Activated effector memory CD4-positive, alpha-beta T cell treated with anti-CD3 and anti-CD28 coated beads, Interleukin-2, amount 50 U/mL, for 16 hours (primary cell): ENCODE data around the gene KDM5A.

Experiments used
- DNase-seq: peaks from one replicate; pipeline ENCODE4 v3.0.0-alpha.2; 2020

Gene KDM5A

DNA sequence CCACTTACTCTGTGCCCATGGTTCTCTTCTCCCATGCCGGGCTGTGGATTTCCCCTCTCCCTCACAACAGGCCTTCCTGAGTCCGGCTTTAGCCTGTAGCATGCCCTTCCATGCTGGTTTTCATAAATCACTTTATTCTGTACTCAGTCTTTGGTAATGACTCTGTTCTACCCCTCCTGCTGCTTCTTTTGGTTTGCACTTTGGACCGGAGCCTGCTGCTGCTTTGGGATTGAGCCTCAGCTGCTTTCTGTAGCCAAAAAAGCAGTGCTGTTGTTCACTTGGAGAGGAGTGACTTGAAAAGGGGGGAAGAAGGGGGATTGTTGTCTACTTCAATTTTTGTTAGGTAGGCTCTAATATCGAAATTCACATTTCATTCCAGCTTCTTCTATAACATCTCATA, 118.0 kb downstream of the KDM5A start:
- DNase-seq = no peak

DNA sequence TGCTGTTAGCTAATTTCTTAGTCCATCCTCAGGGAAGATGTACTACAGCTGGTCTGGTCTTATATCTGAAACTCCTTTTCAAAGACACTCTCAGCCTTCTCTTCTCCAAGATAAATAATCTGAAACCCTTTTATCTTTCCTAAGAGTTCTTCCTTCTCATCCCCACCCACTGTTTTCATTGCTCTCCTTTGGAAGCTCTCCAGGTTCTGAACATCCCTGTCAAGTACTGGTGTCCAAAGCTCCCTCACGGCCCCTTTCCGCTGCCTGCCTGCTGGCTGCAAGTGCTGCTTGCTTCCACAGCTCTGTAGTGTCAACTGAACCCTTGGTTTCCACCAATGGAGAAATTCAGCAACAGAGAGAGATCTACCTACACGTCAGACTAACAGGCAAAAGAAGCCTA, 119.9 kb downstream of the KDM5A start:
- no peak for DNase-seq

DNA sequence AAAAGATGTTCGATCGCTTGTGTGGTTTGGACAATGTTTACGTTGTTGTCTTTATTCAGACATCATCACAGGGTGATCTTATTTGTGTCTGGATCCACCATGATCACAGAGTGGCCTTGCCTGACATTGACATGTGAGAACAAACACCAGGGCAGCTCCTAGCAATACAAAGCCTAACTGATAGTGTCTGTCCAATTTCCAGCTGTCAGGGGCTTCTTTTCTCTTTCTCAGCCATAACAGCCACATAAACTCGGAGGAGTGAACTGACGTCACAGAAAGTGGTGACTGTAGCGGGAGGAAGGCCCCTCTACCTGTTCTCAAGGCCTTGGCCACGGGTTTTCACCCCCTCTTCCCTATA, 120.7 kb downstream of the KDM5A start:
- no peak for DNase-seq

DNA sequence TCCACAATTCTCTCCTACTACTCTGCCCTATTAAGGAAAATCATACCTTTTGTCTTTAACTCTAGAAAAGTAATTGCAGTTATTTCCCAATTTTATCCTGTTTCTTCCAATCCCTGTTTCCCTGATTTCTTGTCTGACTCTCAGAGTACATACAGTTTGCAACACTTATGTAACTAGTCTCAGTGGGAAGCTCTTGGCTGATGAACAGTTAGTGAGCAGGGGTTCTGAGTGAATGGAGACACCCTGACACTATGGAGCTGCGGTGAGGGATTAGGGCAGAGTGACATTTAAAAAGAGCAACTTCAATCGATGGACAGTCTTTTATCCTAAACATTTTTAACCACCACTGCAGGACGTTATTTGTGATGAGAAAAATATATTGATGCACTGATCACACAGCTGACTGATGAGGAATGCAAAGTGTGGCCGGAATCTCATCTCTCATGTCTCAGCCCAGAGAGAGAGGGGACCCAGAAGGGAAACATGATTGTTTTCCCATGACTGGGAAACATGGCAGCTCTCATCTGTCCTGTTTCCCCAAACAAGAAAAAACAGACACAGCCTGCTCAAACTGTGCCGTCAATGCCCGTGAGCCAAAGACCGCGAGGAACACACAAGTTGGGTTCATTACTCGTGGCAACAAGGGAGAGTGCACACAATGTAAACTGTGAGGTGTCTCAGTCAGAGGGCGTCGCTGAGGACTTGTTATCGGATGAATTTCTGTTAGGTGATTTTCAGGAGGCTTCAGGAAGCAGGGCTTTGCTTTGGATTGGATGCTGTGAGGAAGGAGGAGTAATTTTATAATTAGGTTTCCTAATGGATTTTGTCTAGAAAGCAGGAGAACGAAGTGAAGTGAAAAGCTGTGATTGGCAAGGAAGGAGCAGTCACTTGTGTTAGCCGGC, 121.3 kb downstream of the KDM5A start:
- no peak for DNase-seq

DNA sequence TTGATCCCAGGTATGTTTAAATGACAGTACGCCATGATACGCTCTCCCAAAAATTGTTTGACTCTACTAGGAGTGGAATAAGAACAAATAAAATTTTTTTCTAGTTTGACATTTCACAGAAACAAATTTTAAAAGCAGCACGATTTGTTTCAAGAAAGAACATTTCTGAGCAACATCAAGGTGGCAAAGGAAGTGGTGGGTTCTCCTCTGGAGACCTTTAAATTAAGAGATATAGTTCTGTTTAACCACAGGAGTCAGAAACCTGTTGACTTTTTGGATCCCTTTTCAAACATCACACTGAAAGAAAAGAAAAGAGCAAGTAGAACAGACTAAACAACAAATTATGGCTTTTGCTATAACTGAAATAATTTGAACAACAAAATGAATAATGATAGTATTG, 124.0 kb downstream of the KDM5A start:
- no peak for DNase-seq

DNA sequence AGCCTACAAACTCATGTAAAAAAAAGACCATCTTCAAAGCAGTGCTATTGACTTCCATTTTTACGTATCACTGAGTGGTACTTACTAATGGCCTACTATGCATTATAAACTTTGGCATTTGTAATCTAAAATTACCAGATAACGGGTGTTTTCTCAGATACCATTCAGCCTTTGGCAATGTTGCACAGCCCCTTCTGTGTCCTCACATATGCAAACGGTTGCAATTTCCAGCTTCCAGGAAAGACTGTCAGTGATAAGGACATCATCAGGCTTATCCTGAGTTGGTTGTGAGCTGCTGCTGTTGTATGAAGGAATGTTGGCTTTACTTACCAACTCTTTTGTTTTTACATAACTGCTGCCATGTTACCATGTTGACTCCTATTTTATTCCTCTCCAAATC, 124.9 kb downstream of the KDM5A start:
- no peak for DNase-seq

DNA sequence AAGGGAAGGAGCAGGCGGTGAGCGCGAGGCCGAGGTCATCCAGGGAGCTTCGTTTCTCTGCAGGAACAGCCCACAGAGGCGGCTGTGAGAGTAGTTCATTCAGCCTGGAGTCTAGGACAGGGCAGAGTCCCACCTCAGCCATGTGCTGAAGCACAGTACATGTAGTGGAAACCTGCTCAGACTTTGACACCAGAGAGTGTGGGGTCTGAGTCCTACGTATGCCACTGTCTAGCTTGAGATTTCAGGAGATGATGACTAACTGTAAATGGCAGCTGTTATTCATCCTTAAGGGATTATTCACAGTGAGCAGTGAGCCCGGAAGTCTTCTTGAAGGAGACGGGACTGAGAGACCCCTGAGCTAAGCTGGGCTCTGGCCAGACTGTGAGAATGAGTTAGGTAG, 125.5 kb downstream of the KDM5A start:
- DNase-seq = no peak

DNA sequence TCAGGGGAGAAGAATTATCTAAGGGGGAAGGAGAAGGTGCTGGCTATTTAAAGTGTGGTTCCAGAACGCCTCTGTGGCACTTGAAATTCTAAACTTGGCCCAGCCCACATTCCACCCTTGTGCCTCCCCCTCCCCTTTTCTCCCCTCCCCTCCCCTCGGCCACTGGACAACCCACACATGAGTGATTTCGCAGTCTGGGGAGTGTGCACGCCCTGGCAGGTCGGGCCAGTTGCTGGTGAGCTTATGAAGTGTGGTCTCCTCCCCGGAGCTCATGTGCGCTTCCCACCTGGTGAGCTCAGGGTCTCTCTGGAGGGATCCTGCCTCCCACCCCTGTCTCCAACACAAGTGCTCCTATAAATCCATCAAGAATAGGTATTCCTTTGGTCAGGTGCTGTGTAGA, 126.3 kb downstream of the KDM5A start, which contains the start of gene SLC6A13:
Gene SLC6A13 (minus strand): TSS at position 20 of the 400 bp plus-strand sequence. CDS start 2,784 bp downstream, outside the sequence.
- no peak for DNase-seq

DNA sequence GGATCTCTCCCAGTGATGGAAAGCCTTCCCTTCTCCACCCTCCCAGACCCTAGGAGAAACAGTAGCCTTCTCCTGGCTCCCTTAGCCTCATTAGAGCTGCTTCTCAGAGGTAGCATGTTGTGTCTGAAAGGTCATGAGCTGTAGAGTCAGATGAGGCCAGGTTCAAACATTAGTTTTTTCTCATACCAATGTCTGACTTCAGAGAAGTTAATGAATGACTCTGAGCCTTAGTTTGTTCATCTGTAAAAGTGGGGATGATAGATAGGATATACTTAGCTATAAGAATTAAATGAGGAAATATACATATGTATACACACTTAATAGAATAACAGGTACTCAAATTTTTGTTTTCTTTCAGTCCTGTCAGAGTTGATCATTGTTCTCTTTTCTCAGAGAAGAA, 127.0 kb downstream of the KDM5A start:
- no peak for DNase-seq

DNA sequence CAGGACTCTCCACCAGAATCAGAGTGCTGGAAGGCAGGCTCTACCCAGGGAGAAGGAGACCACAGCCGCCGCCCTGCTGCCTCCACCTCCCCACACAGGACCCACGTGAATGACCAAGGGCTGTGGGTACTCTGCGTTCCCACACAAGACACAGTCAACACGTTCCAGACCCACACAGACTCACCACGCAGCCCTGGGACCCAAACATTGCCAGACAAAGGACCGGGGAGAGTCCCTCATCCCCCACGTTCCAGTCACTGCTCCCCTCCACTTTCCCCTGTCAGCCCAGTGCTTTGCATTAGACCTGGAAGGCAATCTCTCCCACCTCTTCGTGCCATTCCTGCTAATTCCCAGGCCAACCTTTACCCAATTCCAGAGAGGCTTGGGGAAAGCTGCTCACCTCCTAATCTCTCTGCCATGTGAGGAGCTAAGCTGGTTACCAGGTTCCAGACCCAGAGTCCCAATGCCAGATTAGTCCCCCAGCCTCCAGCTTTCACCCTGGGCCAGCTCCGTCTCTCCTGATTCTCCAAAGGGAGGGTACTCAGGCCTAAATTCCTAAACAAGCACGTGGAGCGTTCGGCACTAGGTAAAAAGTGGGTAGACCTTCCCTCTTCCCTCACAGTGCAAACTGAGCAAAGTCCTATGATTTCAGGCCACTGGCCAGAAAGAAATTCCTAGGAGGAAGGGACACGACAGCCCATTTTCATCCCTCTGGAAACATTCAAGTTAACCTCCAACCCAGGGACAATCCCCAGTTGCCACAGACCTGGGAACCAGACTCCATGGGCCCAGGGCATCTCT, 131.4 kb downstream of the KDM5A start:
- no peak for DNase-seq

DNA sequence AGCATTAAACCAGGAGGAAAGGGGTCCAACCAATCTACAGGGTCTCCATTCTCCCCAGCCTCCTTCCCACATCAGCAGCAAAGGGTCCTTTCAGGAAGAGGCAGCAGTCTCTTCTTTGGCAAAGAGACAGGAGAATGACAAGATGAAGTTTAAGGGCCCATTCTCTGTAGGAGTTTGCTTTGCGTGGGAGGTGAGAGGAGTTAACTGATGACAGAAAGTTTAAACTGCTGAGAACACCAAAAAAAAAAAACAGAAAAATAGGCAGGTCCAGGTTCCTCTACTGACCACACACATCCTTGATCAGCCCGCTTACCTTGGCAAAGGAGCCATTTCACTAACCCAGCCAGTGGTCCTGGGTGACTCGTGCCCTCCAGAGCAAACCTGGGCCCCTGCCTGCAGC, 132.2 kb downstream of the KDM5A start:
- DNase-seq = no peak

DNA sequence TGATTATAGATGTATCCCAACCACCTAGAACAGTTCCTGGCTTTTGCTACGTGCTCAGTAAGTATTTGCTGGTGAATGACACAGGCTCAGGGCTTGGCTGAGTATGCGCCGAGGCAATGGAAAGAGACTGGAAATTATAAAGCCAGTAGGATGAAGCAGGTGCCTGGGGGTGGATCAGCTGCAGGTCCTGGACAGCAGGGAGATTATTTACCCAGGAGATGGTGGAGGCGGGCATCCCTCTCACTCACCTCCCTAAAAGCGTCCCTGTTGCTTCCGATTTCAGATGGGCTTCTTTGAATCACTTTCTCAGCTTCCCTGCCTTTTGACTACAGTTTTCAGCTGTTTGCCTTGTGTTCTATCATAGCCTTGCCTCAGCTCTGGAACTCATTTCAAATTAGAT, 132.9 kb downstream of the KDM5A start:
- no peak for DNase-seq

DNA sequence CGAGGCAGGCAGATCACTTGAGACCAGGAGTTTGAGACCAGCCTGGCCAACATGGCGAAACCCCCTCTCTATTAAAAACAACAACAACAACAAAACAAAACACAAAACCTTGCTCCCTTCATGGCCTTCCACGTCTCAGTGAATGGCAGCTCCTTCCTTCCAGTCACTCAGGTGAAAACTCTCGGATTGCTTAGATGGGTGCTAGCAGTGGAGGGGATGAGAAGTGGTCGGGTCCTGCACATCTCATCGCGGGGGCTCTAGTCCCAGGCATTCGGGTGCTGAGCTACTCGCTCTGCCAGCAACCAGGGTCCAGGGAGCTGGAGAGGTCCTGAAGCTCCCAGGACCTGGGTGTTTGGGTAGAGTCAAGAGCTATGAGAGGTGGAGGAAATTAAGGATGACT, 134.2 kb downstream of the KDM5A start:
- DNase-seq = no peak

DNA sequence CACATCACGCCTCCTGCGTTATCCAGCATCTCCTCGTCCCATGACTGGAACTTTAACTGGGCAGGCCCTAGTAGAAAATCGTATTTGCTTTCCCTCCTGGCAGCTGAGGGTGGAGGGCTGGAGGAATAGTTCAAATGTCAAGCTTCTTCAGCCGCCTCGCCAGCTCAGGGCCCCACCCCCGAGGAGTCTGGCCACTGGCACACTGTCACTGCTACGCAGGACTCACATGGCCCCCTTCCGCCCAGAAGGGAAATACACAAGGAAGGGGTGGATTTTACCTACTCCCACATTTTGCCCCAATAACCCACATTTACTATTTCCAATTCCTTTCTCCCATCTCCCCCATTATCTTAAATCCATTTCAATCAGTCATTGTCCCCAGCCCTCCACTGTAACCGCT, 135.1 kb downstream of the KDM5A start:
- DNase-seq = no peak

DNA sequence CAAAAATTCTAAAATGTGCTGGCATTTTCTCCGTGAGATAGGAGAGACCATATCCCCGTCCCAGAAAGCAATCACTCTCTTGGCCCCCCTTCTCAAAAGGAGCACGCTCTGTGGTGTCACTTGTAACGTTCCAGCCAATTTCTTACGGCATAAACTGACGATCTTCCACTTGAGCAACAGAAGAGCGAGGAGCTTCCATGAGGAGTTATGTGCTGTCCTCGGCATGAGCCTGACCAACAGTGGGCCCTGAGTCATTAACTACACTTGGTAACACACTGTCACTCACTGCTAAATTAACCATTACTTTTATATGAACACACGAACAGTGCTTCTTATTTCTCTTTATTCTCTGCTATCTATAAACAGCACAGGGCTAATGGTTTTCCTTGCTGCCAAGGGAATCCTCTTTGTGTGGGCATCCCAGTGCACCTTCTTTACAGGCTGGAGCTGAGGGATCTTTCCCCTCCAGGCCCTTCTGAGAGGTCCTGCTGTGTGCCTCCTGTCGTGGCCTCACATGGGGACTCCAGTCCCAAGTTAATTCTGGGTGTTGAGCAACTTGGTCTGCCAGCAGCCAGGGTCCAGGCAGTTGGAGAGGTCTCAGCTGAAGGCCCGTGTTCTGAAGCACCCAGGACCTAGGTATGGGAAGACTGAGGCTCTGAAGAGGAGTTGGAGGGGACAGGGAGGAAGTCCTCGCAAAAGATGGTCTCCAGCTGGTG, 135.8 kb downstream of the KDM5A start:
- no peak for DNase-seq

DNA sequence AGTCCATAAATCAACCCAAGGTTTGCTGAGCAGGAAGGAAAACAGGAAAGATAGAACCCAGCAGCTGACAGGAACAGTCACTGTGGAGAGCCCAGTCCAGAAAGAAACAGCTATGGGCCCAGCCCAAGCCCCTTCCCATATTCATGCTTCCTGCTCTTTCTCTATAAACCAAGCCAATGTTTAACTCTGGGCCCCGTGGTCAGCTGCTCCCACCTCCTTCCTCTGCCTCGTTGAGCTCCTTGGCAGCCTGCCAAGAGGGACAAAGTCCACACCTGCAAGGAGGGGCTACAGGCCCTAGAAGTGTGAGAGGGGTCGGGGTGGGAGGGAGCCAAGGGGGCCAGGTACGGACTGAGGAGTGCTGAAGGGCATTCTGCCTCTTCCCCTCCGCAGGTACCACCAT, 136.5 kb downstream of the KDM5A start:
- DNase-seq = no peak

DNA sequence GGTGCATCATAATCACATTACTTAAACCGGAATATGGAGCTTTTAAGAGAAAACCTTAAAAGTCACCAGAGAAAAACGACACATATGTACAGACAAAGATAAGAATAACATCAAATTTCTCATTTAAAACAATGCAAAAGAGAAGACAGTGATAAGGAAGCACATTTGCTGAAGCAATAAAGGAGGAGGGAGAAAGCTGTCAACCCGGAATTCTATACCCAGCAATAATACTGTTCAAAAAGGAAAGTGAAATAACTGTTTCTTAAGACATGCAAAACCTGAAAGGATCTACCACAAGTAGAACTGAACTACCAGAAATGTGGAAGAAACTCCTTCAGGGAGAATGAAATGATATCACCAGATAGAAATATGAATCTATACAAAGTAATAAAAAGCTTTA, 141.8 kb downstream of the KDM5A start:
- no peak for DNase-seq

DNA sequence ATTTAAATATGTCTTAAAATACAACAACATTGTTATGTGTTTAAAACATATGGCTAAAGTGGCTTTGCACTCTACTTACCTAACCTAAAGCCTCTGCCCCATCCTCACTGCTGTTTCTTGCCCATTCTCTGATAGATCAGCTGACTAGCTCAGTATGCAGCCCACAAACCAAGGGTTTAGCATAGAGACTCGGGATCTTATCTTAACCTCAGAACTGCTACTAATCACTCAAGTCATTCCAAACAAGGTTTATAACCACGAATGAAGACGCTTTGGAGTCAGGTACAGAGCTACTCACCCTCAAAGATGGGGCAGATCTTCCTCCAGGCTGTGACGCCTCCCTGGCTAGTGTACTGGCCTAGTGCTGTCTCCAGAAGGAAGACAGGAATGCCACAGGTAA, 145.7 kb downstream of the KDM5A start:
- no peak for DNase-seq

DNA sequence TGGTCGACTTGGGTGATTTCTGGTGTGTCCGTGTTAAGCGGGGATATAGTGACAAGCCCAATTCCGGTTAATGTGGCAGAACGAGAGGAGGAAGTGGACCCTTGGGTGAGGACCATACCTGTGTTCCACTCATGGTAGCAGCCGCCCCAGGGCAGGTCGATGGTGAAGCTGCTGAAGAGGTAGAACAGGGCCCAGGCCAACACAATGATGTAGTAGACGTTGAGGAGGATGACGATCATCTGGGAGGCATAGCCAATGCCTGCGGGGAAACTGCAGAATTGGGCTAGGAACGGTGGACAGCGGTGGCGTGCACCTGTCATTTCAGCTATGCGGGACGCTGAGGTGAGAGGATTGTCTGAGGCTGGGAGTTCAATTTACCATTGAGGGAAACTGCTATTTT, 146.6 kb downstream of the KDM5A start:
- no peak for DNase-seq

DNA sequence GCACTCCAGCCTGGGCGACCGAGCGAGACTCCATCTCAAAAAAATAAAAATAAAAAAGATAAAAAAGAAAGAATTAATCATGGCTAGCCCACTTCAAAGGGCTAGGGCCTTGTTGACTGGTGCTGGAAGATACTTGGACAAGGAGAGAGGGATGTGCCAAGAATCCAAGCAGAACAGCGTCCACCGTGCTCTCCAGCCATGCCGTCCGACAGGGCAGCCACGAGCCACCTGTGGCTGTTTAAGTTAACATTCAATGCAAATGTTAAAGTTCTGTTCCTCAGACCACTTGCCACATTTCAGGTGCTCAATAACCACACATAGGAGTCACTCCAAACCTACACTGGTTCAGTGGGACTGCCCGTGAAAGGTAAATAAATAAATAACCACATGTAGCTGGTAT, 147.9 kb downstream of the KDM5A start:
- DNase-seq = no peak

DNA sequence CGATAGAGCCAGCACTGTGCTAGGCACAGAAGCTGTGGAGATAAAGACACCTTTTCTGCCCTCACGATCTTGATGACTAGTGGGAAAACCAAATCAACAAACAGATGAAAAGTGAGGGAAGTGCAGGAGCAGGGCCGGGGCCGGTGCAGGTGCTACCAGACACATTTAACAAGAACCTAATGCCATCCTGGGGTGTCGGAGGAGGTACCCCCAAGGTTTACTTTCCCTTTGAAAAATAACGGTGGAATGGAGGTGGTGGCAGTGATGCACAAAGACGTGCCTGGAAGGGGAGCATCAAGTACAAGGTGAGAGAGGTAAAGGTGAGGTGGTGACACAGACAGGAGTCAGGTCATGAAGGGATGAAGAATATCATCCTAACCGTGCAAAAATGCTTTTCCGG, 148.6 kb downstream of the KDM5A start:
- DNase-seq = no peak

DNA sequence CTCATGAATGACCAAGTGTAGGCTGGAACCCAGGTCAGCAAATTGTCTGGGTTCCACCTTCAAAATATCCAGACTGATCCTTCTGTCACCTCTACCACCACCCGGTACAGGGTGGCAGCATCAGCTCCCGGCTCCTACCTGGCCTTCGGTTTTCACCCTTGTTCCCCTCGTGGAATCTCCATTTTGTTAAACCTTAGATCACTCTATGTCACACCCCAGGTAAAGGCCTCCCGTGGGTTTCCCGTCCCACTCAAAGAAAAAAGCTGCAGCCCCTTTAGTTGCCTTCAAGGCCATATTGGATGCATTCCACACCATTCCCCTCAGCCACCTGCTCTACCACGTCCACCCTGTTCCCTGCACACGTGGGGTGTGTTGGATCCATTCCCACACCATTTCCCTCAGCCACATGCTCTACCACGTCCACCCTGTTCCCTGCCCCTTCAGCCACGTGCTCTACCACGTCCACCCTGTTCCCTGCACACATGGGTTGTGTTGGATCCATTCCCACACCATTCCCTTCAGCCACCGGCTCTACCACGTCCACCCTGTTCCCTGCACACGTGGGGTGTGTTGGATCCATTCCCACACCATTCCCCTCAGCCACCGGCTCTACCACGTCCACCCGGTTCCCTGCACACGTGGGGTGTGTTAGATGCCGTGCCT, 150.3 kb downstream of the KDM5A start:
- DNase-seq = peak; percentile 27

DNA sequence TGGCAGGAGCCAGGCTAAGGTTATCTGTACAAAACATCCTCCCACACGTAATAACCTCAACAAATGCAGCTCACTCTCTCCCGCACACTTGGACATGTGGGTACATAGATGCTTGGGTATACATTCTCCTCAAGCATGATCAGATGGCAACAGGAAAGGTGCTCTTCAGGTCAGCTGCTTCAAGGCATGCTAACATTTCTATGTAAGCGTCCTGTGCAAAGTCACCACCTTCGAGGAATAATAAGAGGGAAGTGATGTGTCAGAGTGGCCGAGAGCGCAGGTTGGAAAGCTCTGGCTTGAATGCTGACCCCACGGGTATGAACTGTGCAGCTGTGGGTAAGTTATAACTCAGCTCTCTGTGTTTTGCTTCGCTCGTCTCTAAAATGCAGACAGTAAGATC, 151.0 kb downstream of the KDM5A start:
- DNase-seq = peak; percentile 9
